SK-N-SH (cell line): ENCODE data around the gene RASGRF2. TPM values are rescaled to one million over a fixed set of nuclear protein-coding genes. Genes with fewer than 3 reads are reported as not detected.

Experiments used
- CTCF ChIA-PET: fragments of 300-600, 350-600 bp; formaldehyde crosslinking; extraction: SDS; loops from one replicate; lab custom pipeline; 2021; lab: Yijun Ruan, JAX
- POLR2A ChIA-PET: fragments of 350-600 bp; sonication (Branson Sonifier 250); formaldehyde crosslinking; extraction: SDS; loops from one replicate; lab custom pipeline; 2020; ENCODE audit warnings: antibody characterized with exemption, inconsistent platforms; lab: Yijun Ruan, JAX
- DNase-seq: peaks from one replicate; pipeline ENCODE4 v3.0.0; 2012
- H2AFZ ChIP-seq: fragments of 200-600 bp; sonication (generic); 2 replicates; pipeline ENCODE4 v1.8.1; 2016; ENCODE audit warnings: antibody characterized with exemption, mild to moderate bottlenecking, low read depth
- H3F3A ChIP-seq: fragments of 200-600 bp; sonication (generic); replicated peaks from 2 replicates; pipeline ENCODE3; 2016; ENCODE audit warnings: antibody characterized with exemption, mild to moderate bottlenecking; ENCODE audit not compliant: insufficient read depth
- H3K27ac ChIP-seq, 2 experiments: fragments of 200-500 bp in 1 of 2; fragments of 200-600 bp in 1 of 2; sonication (Bioruptor generic) in 1 of 2; sonication (generic), shearing (Covaris generic) in 1 of 2; 2 replicates each; pipeline versions ENCODE4 v1.5.1 to v1.6.1; 2014 to 2016; ENCODE audit warnings: low read depth in 2 of 2, inconsistent platforms in 1 of 2, low read length in 1 of 2, mild to moderate bottlenecking in 1 of 2, mixed read lengths in 1 of 2
- H3K27me3 ChIP-seq: fragments of 200-600 bp; sonication (generic), shearing (Covaris generic); 2 replicates; pipeline ENCODE4 v1.6.1; 2016; ENCODE audit warnings: mixed run types; ENCODE audit not compliant: insufficient read depth
- H3K36me3 ChIP-seq, 2 experiments: fragments of 200-500 bp in 1 of 2; fragments of 200-600 bp in 1 of 2; sonication (Bioruptor generic) in 1 of 2; sonication (generic) in 1 of 2; replicated peaks in 1 of 2; 2 replicates each; pipeline versions ENCODE3 to v1.5.1; 2014 to 2016; ENCODE audit warnings: low read length in 1 of 2, mild to moderate bottlenecking in 1 of 2; ENCODE audit not compliant: insufficient read depth in 2 of 2, control insufficient read depth in 1 of 2
- H3K4me1 ChIP-seq, 2 experiments: fragments of 200-500 bp in 1 of 2; fragments of 200-600 bp in 1 of 2; sonication (Bioruptor generic) in 1 of 2; sonication (generic), shearing (Covaris generic) in 1 of 2; 2 replicates each; pipeline versions ENCODE4 v1.5.1 to v1.6.1; 2014 to 2016; ENCODE audit warnings: low read depth in 1 of 2, low read length in 1 of 2, mixed run types in 1 of 2; ENCODE audit not compliant: insufficient read depth in 2 of 2, control insufficient read depth in 1 of 2
- H3K4me2 ChIP-seq: fragments of 200-600 bp; sonication (generic), shearing (Covaris generic); 2 replicates; pipeline ENCODE4 v1.6.1; 2017; ENCODE audit warnings: mixed run types
- H3K4me3 ChIP-seq, 2 experiments: fragments of 200-500 bp in 1 of 2; fragments of 200-600 bp in 1 of 2; sonication (Bioruptor generic) in 1 of 2; sonication (generic), shearing (Covaris generic) in 1 of 2; 2 replicates each; pipeline versions ENCODE4 v1.5.1 to v1.8.1; 2014 to 2016; ENCODE audit warnings: low read depth in 2 of 2, inconsistent platforms in 1 of 2, low read length in 1 of 2, mild to moderate bottlenecking in 1 of 2, mixed read lengths in 1 of 2, moderate library complexity in 1 of 2
- H3K79me2 ChIP-seq: fragments of 200-600 bp; sonication (generic); 2 replicates; pipeline ENCODE4 v1.8.1; 2017; ENCODE audit warnings: mild to moderate bottlenecking; ENCODE audit not compliant: insufficient read depth
- H3K9ac ChIP-seq: fragments of 200-600 bp; sonication (generic); 2 replicates; pipeline ENCODE4 v1.6.1; 2017; ENCODE audit warnings: mixed run types
- H3K9me2 ChIP-seq: fragments of 200-600 bp; sonication (generic); 2 replicates; pipeline ENCODE4 v1.6.1; 2017; ENCODE audit warnings: mixed run types
- H3K9me3 ChIP-seq: fragments of 200-600 bp; sonication (generic); 2 replicates; pipeline ENCODE4 v1.6.1; 2017; ENCODE audit warnings: mixed run types, mild to moderate bottlenecking, moderate library complexity
- H4K20me1 ChIP-seq: fragments of 200-600 bp; sonication (generic); 2 replicates; pipeline ENCODE4 v1.6.1; 2017; ENCODE audit warnings: mild to moderate bottlenecking, mixed run types; ENCODE audit not compliant: insufficient read depth
- ELF1 ChIP-seq: IDR thresholded peaks from 2 replicates; pipeline ENCODE4 v1.4.0; 2012
- EP300 ChIP-seq, 2 experiments: IDR thresholded peaks; 2 replicates each; pipeline versions ENCODE4 v1.4.0 to v1.6.1; 2012; ENCODE audit warnings: borderline replicate concordance in 1 of 2, low read depth in 1 of 2, low read length in 1 of 2
- FOXJ3 ChIP-seq: sonication (generic); formaldehyde crosslinking; IDR thresholded peaks from 2 replicates; pipeline ENCODE4 v1.5.1; 2020; ENCODE audit warnings: mild to moderate bottlenecking, missing genetic modification reagents
- GABPA ChIP-seq: IDR thresholded peaks from 2 replicates; pipeline ENCODE4 v1.4.0; 2012; ENCODE audit warnings: low read depth, mild to moderate bottlenecking
- NFIC ChIP-seq: IDR thresholded peaks from 2 replicates; pipeline ENCODE4 v1.4.0; 2012; ENCODE audit warnings: borderline replicate concordance
- NRF1 ChIP-seq: IDR thresholded peaks from 2 replicates; pipeline ENCODE4 v1.6.1; 2012; ENCODE audit warnings: low read depth, mild to moderate bottlenecking, low read length
- RAD21 ChIP-seq: IDR thresholded peaks from 2 replicates; pipeline ENCODE4 v1.6.1; 2012; ENCODE audit warnings: mild to moderate bottlenecking, low read length
- RCOR1 ChIP-seq: fragments of 150-350 bp; IDR thresholded peaks from 2 replicates; pipeline ENCODE4 v1.6.1; 2017; ENCODE audit warnings: antibody characterized with exemption, low read length
- RFX5 ChIP-seq: IDR thresholded peaks from 2 replicates; pipeline ENCODE4 v1.6.1; 2012; ENCODE audit warnings: mild to moderate bottlenecking, improper control_type of control experiment, low read length
- RXRA ChIP-seq: IDR thresholded peaks from 2 replicates; pipeline ENCODE4 v1.4.0; 2012; ENCODE audit warnings: low read depth, mild to moderate bottlenecking, borderline replicate concordance
- SMC3 ChIP-seq: IDR thresholded peaks from 2 replicates; pipeline ENCODE4 v1.6.1; 2012; ENCODE audit warnings: low read depth, low read length, improper control_type of control experiment
- TAF1 ChIP-seq: IDR thresholded peaks from 2 replicates; pipeline ENCODE4 v1.6.1; 2012; ENCODE audit warnings: low read depth, mild to moderate bottlenecking, low read length, moderate library complexity, borderline replicate concordance
- TCF12 ChIP-seq: IDR thresholded peaks from 2 replicates; pipeline ENCODE4 v1.4.0; 2012
- USF1 ChIP-seq: IDR thresholded peaks from 2 replicates; pipeline ENCODE4 v1.4.0; 2012; ENCODE audit warnings: low read depth, borderline replicate concordance
- USF2 ChIP-seq: fragments of 150-350 bp; IDR thresholded peaks from 2 replicates; pipeline ENCODE4 v1.6.1; 2017; ENCODE audit warnings: antibody characterized with exemption, low read length, low read depth, borderline replicate concordance
- ZBTB33 ChIP-seq: IDR thresholded peaks from 2 replicates; pipeline ENCODE4 v1.4.0; 2012; ENCODE audit warnings: low read depth, borderline replicate concordance
- WGBS: methylation state at CpG from one replicate; pipeline ENCODE4 v1.1.6; 2017; ENCODE audit warnings: low lambda C conversion rate; 5-methylcytosine and 5-hydroxymethylcytosine counted together
- polyA plus RNA-seq, 3 experiments: library from polyadenylated mRNA; depleted of rRNA; stranded (reverse); fragments of >200 nt; gene quantifications; 2 replicates each; pipeline ENCODE4 v1.2.3, GENCODE V29; 2012

The RASGRF2 gene
- polyA plus RNA-seq, 1 of the 3 experiments (the other 2 are of a cell fraction), result under 0.01 TPM

- no peak overlapping the region for H3K4me2 ChIP-seq
- no peak overlapping the region for H2AFZ ChIP-seq
- no peaks in the 10 kb centered on the region for H3K27me3 ChIP-seq
- DNase-seq, result no peak
- H3K4me3 ChIP-seq, result no peak overlapping the region
- H3K36me3 ChIP-seq, result no peaks in the 10 kb centered on the region
- H3F3A ChIP-seq, result no peaks in the 10 kb centered on the region
- WGBS, result 87% methylated on average over 14 of the region's 14 CpGs
- peaks cover 0 to 8% of the 10 kb centered on the region in 2 experiments; a peak in 1 of 4 replicates for H3K4me1 ChIP-seq
- H4K20me1 ChIP-seq, result no peaks in the 10 kb centered on the region
- H3K79me2 ChIP-seq, result no peaks in the 10 kb centered on the region
- ChIA-PET CTCF (interaction anchor here (1.4 to 1.9 kb wide), 3 partner anchors 14 to 478 kb away, joined by 3 to 6 read pairs (median 4); no protein-coding TSS in a partner anchor), POLR2A (no interaction called here)
- no peak overlapping the region for H3K9ac ChIP-seq
- H3K27ac ChIP-seq, result no peak overlapping the region
- H3K9me3 ChIP-seq, result no peaks in the 10 kb centered on the region
- H3K9me2 ChIP-seq, result no peaks in the 10 kb centered on the region
- TF ChIP-seq ELF1, result no peak
- no peak for TF ChIP-seq RXRA
- TF ChIP-seq USF2, result no peak
- no peak for TF ChIP-seq RCOR1
- TF ChIP-seq NRF1, result no peak
- TF ChIP-seq, all 33 proteins: peak for 0
Observed at GRCh38 chr5:81189875-81190498, 229.8 kb downstream of the RASGRF2 start.

- no peaks in the 10 kb centered on the region for H3K9me2 ChIP-seq
- CTCF ChIA-PET, result interaction anchor here (0.7 to 2.6 kb wide), 6 partner anchors 13 to 520 kb away, joined by 3 to 8 read pairs (median 4); no protein-coding TSS in a partner anchor
- peaks cover 0 to 7% of the 10 kb centered on the region in 2 experiments; a peak in 1 of 4 replicates for H3K4me1 ChIP-seq
- POLR2A ChIA-PET, result no interaction called here
- no peaks in the 10 kb centered on the region for H3K79me2 ChIP-seq
- H3K27me3 ChIP-seq, result no peaks in the 10 kb centered on the region
- no peaks in the 10 kb centered on the region for H3K9me3 ChIP-seq
- TF ChIP-seq RXRA (no peak), NFIC (no peak), USF1 (no peak), RFX5 (no peak), SMC3 (no peak), ZBTB33 (no peak), FOXJ3 (CRISPR knock-in tag) (no peak), ELF1 (no peak), TAF1 (no peak), TCF12 (no peak), RAD21 (no peak), EP300 (IDR thresholded peaks at IDR 0.05; ENCODE audit: borderline replicate concordance in 1 of 2, low read depth in 1 of 2, low read length in 1 of 2) (no peak), RCOR1 (no peak), GABPA (no peak), NRF1 (no peak)
- H3K27ac ChIP-seq, result no peak overlapping the region
- H3K4me3 ChIP-seq, result no peak overlapping the region
- DNase-seq, result no peak
- no peak overlapping the region for H3K9ac ChIP-seq
- WGBS, result 87% methylated on average over 9 of the region's 9 CpGs
- no peaks in the 10 kb centered on the region for H4K20me1 ChIP-seq
- no peak overlapping the region for H3K4me2 ChIP-seq
- H2AFZ ChIP-seq, result no peak overlapping the region
- H3F3A ChIP-seq, result no peaks in the 10 kb centered on the region
- no peaks in the 10 kb centered on the region for H3K36me3 ChIP-seq
Observed at GRCh38 chr5:81191726-81192372, 231.7 kb downstream of the RASGRF2 start.
